Endodermal cell (in vitro differentiated cells): ENCODE measurements around the gene XIRP2. TPM values are rescaled to one million over a fixed set of nuclear protein-coding genes. Genes with fewer than 3 reads are reported as not detected.

Experiments used
- DNase-seq: peaks from one replicate; pipeline ENCODE4 v3.0.0-alpha.2; 2017
- H3K27ac ChIP-seq: 2 replicates; pipeline ENCODE4 v1.5.1; 2013; ENCODE audit warnings: mild to moderate bottlenecking, low read depth, low read length, moderate library complexity
- H3K27me3 ChIP-seq: 2 replicates; pipeline ENCODE4 v1.6.1; 2013; ENCODE audit warnings: mild to moderate bottlenecking, low read length, moderate library complexity; ENCODE audit not compliant: insufficient read depth, control insufficient read depth, poor library complexity, severe bottlenecking
- H3K36me3 ChIP-seq: 2 replicates; pipeline ENCODE4 v1.7.0; 2013; ENCODE audit warnings: mild to moderate bottlenecking, low read length, moderate library complexity; ENCODE audit not compliant: control insufficient read depth, insufficient read depth
- H3K4me1 ChIP-seq: one replicate; pipeline ENCODE4 v1.7.0; 2013; ENCODE audit warnings: low read length; ENCODE audit not compliant: control insufficient read depth, insufficient read depth
- H3K4me3 ChIP-seq: 2 replicates; pipeline ENCODE4 v1.5.1; 2013; ENCODE audit warnings: mild to moderate bottlenecking, low read length, moderate library complexity
- H3K9ac ChIP-seq: 2 replicates; pipeline ENCODE4 v1.6.1; 2013; ENCODE audit warnings: mild to moderate bottlenecking, low read length, moderate library complexity; ENCODE audit not compliant: poor library complexity, severe bottlenecking; ENCODE audit errors: extremely low read depth
- H3K9me3 ChIP-seq: 2 replicates; pipeline ENCODE4 v1.6.1; 2013; ENCODE audit warnings: mild to moderate bottlenecking, low read length, moderate library complexity; ENCODE audit not compliant: control insufficient read depth
- H3K27ac Mint-ChIP-seq: 2 replicates; pipeline ENCODE4 v1.8.0; 2020; ENCODE audit warnings: mixed read lengths
- H3K27me3 Mint-ChIP-seq: 2 replicates; pipeline ENCODE4 v1.8.0; 2021; ENCODE audit warnings: mild to moderate bottlenecking, mixed read lengths; ENCODE audit not compliant: insufficient read depth
- H3K36me3 Mint-ChIP-seq: 2 replicates; pipeline ENCODE4 v1.8.0; 2020; ENCODE audit warnings: low read depth, mixed read lengths
- H3K4me1 Mint-ChIP-seq: 2 replicates; pipeline ENCODE4 v1.8.0; 2020; ENCODE audit warnings: mixed read lengths
- H3K4me3 Mint-ChIP-seq: 2 replicates; pipeline ENCODE4 v1.8.0; 2020; ENCODE audit warnings: mild to moderate bottlenecking, moderate library complexity, mixed read lengths
- H3K9me3 Mint-ChIP-seq: 2 replicates; pipeline ENCODE4 v1.8.0; 2020; ENCODE audit warnings: mild to moderate bottlenecking, mixed read lengths
- CTCF ChIP-seq: fragments of 200-600 bp; sonication (generic); conservative IDR thresholded peaks from 2 replicates; pipeline ENCODE4 v1.5.0; 2021; ENCODE audit warnings: antibody characterized with exemption, mild to moderate bottlenecking
- WGBS, 2 experiments: methylation state at CpG; one replicate each; pipeline versions ENCODE4 v1.1.5 to v1.1.7; 2013; ENCODE audit warnings: missing lambda C conversion rate in 2 of 2, mixed read lengths in 1 of 2; ENCODE audit not compliant: insufficient coverage in 1 of 2, insufficient read length in 1 of 2; 5-methylcytosine and 5-hydroxymethylcytosine counted together
- total RNA-seq, 2 donors: library from RNA; stranded (reverse); fragmentation: NEBNext Ultra II Directional in 1 of 2; extraction: Animal tissue kit (Norgen Biotek cat#: 25700) in 1 of 2; gene quantifications; 2 replicates in 1 of 2; 3 replicates in 1 of 2; pipeline ENCODE4 v1.2.1, GENCODE V29; 2021

XIRP2 gene
- total RNA-seq, 2 donors from 2014 or later = not detected

- no peaks in the 10 kb centered on the region for H3K4me1 Mint-ChIP-seq
- H3K27me3 Mint-ChIP-seq = no peaks in the 10 kb centered on the region
- no peak for DNase-seq
- H3K36me3 ChIP-seq = no peaks in the 10 kb centered on the region
- no peak overlapping the region for H3K27ac ChIP-seq
- WGBS, 2 experiments = 94 to 95% methylated on average over 3 of the region's 3 CpGs
- H3K4me3 Mint-ChIP-seq = no peak overlapping the region
- no peak overlapping the region for H3K27ac Mint-ChIP-seq
- no peaks in the 10 kb centered on the region for H3K4me1 ChIP-seq
- no peak overlapping the region for H3K9ac ChIP-seq
- TF ChIP-seq CTCF = no peak
- no peaks in the 10 kb centered on the region for H3K27me3 ChIP-seq
- no peaks in the 10 kb centered on the region for H3K9me3 ChIP-seq
- no peaks in the 10 kb centered on the region for H3K36me3 Mint-ChIP-seq
- H3K4me3 ChIP-seq = no peak overlapping the region
- no peaks in the 10 kb centered on the region for H3K9me3 Mint-ChIP-seq
Observed at GRCh38 chr2:166882851-166883250, 5.4 kb upstream of the XIRP2 start.

GRCh38 chr2:166891727-166892126 is 3.4 kb downstream of the XIRP2 start:
- H3K27me3 Mint-ChIP-seq = no peaks in the 10 kb centered on the region
- Histone ChIP-seq H3K4me1 (peaks cover 6% of the 10 kb centered on the region), H3K9me3 (no peaks in the 10 kb centered on the region), H3K9ac (no peak overlapping the region), H3K27ac (no peak overlapping the region), H3K36me3 (no peaks in the 10 kb centered on the region), H3K27me3 (no peaks in the 10 kb centered on the region), H3K4me3 (no peak overlapping the region)
- H3K27ac Mint-ChIP-seq = no peak overlapping the region
- 83% methylated on average over 2 of the region's 2 CpGs; no CpG with 5 or more reads in 1 of the 2 experiments for WGBS, 2 experiments
- H3K9me3 Mint-ChIP-seq = no peaks in the 10 kb centered on the region
- H3K4me3 Mint-ChIP-seq = no peak overlapping the region
- H3K36me3 Mint-ChIP-seq = no peaks in the 10 kb centered on the region
- H3K4me1 Mint-ChIP-seq = peaks cover 18% of the 10 kb centered on the region
- DNase-seq = no peak
- no peak for TF ChIP-seq CTCF

- Mint-ChIP-seq H3K4me1 (peaks cover 18% of the 10 kb centered on the region), H3K27me3 (no peaks in the 10 kb centered on the region), H3K27ac (no peak overlapping the region), H3K9me3 (no peaks in the 10 kb centered on the region), H3K4me3 (no peak overlapping the region), H3K36me3 (no peaks in the 10 kb centered on the region)
- no peaks in the 10 kb centered on the region for H3K36me3 ChIP-seq
- no peaks in the 10 kb centered on the region for H3K9me3 ChIP-seq
- H3K27me3 ChIP-seq = no peaks in the 10 kb centered on the region
- H3K9ac ChIP-seq = no peak overlapping the region
- no peak for TF ChIP-seq CTCF
- H3K27ac ChIP-seq = no peak overlapping the region
- no peak overlapping the region for H3K4me3 ChIP-seq
- H3K4me1 ChIP-seq = peaks cover 6% of the 10 kb centered on the region
- peak; percentile 51 for DNase-seq
Observed at GRCh38 chr2:166892397-166892796, 4.1 kb downstream of the XIRP2 start.
